Measurements from ENCODE around the gene AQP1.

- TF ChIP-seq, protein P1, sequence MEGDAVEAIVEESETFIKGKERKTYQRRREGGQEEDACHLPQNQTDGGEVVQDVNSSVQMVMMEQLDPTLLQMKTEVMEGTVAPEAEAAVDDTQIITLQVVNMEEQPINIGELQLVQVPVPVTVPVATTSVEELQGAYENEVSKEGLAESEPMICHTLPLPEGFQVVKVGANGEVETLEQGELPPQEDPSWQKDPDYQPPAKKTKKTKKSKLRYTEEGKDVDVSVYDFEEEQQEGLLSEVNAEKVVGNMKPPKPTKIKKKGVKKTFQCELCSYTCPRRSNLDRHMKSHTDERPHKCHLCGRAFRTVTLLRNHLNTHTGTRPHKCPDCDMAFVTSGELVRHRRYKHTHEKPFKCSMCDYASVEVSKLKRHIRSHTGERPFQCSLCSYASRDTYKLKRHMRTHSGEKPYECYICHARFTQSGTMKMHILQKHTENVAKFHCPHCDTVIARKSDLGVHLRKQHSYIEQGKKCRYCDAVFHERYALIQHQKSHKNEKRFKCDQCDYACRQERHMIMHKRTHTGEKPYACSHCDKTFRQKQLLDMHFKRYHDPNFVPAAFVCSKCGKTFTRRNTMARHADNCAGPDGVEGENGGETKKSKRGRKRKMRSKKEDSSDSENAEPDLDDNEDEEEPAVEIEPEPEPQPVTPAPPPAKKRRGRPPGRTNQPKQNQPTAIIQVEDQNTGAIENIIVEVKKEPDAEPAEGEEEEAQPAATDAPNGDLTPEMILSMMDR (IDR thresholded peaks at IDR 0.05): no peak
- TF ChIP-seq POLR2A (IDR thresholded peaks at IDR 0.05): no peak
Observed at GRCh38 chr7:30903146-30903545, 8.5 kb upstream of the AQP1 start.
